H1 (cell line): ENCODE data around the gene HIBADH.

Experiments used
- CTCF ChIP-seq, 3 experiments: IDR thresholded peaks; 1 replicate in 2 of 3; 2 replicates in 1 of 3; pipeline versions ENCODE4 v1.5.1 to v1.6.1; 2011; ENCODE audit warnings: low read length in 3 of 3, mild to moderate bottlenecking in 3 of 3, inconsistent platforms in 2 of 3, low read depth in 1 of 3, moderate library complexity in 1 of 3; ENCODE audit not compliant: insufficient read depth in 1 of 3; ENCODE audit errors: control extremely low read depth in 1 of 3
- EP300 ChIP-seq, 2 experiments: IDR thresholded peaks; 1 replicate in 1 of 2; 2 replicates in 1 of 2; pipeline ENCODE4 v1.6.1; 2011 to 2012; ENCODE audit warnings: low read depth in 2 of 2, low read length in 2 of 2, mild to moderate bottlenecking in 2 of 2, borderline replicate concordance in 1 of 2, inconsistent platforms in 1 of 2, moderate library complexity in 1 of 2
- FOSL1 ChIP-seq: IDR thresholded peaks from 2 replicates; pipeline ENCODE4 v1.6.1; 2011; ENCODE audit warnings: mild to moderate bottlenecking, low read depth, low read length, moderate library complexity; ENCODE audit not compliant: insufficient read depth
- MAFK ChIP-seq: IDR thresholded peaks from 2 replicates; pipeline ENCODE4 v1.6.1; 2012; ENCODE audit warnings: low read depth, mild to moderate bottlenecking, improper control_type of control experiment, low read length
- POLR2A ChIP-seq, 2 experiments: IDR thresholded peaks; 1 replicate in 1 of 2; 2 replicates in 1 of 2; pipeline ENCODE4 v1.6.1; 2011; ENCODE audit warnings: low read depth in 2 of 2, low read length in 2 of 2, mild to moderate bottlenecking in 2 of 2; ENCODE audit errors: control extremely low read depth in 1 of 2
- RAD21 ChIP-seq, 2 experiments: IDR thresholded peaks in 1 of 2; conservative IDR thresholded peaks in 1 of 2; 2 replicates each; pipeline ENCODE4 v1.6.1; 2011; ENCODE audit warnings: low read depth in 2 of 2, low read length in 2 of 2, improper control_type of control experiment in 1 of 2, inconsistent platforms in 1 of 2, mild to moderate bottlenecking in 1 of 2, moderate library complexity in 1 of 2
- TF ChIP-seq, protein P1 (sequence below): IDR thresholded peaks from 2 replicates; pipeline ENCODE4 v1.6.1; 2012; ENCODE audit warnings: inconsistent platforms

GRCh38 chr7:27513885-27514284, 148.8 kb downstream of the HIBADH start:
- no peak for TF ChIP-seq CTCF (IDR thresholded peaks at IDR 0.05; ENCODE audit: control extremely low read depth in 1 of 3, insufficient read depth in 1 of 3, low read depth in 1 of 3, low read length in 3 of 3)
- TF ChIP-seq POLR2A (IDR thresholded peaks at IDR 0.05; ENCODE audit: control extremely low read depth in 1 of 2, low read depth in 2 of 2, low read length in 2 of 2) = no peak
- TF ChIP-seq RAD21 (IDR thresholded peaks at IDR 0.05 in 1 of 2, conservative IDR thresholded peaks at IDR 0.05 in 1 of 2; ENCODE audit: low read depth in 2 of 2, low read length in 2 of 2) = no peak
- TF ChIP-seq MAFK = no peak
- TF ChIP-seq, protein P1, sequence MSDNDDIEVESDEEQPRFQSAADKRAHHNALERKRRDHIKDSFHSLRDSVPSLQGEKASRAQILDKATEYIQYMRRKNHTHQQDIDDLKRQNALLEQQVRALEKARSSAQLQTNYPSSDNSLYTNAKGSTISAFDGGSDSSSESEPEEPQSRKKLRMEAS = no peak
- no peak for TF ChIP-seq FOSL1
- no peak for TF ChIP-seq EP300 (IDR thresholded peaks at IDR 0.05; ENCODE audit: borderline replicate concordance in 1 of 2, low read depth in 2 of 2, low read length in 2 of 2)
